H1 (cell line): ENCODE results near the gene LRCH1. TPM values are rescaled to one million over a fixed set of nuclear protein-coding genes. Genes with fewer than 3 reads are reported as not detected.

Experiments used
- CTCF ChIA-PET: fragments of 300-600 bp; sonication (Branson Sonifier 250); formaldehyde crosslinking; loops from one replicate; lab custom pipeline; 2021; ENCODE audit not compliant: partially characterized antibody; lab: Charles Lee
- POLR2A ChIA-PET: fragments of 300-600 bp; sonication (Branson Sonifier 250); formaldehyde crosslinking; loops from one replicate; lab custom pipeline; 2021; ENCODE audit warnings: inconsistent platforms; ENCODE audit not compliant: partially characterized antibody; lab: Charles Lee
- DNase-seq, 2 experiments: peaks; one replicate each; pipeline versions ENCODE4 v3.0.0 to v3.0.0-alpha.2; 2010 to 2022; ENCODE audit warnings: low spot score in 2 of 2, low read depth in 1 of 2, mixed read lengths in 1 of 2
- FAIRE-seq: peaks from 2 replicates; lab custom pipeline; 2011; peaks lifted over from hg19 to GRCh38; lab: Jason Lieb, UNC
- H2AFZ ChIP-seq: 2 replicates; pipeline ENCODE4 v1.8.1; 2012; ENCODE audit warnings: low read length, inconsistent platforms
- H2AK5ac ChIP-seq: 2 replicates; pipeline ENCODE4 v1.6.1; 2013; ENCODE audit warnings: low read depth, low read length
- H2BK120ac ChIP-seq: replicated peaks from 2 replicates; pipeline ENCODE3; 2013; ENCODE audit warnings: low read depth, low read length, inconsistent platforms
- H2BK12ac ChIP-seq: 2 replicates; pipeline ENCODE4 v1.6.1; 2013; ENCODE audit warnings: low read depth, low read length
- H2BK15ac ChIP-seq: 2 replicates; pipeline ENCODE4 v1.6.1; 2013; ENCODE audit warnings: low read length
- H2BK20ac ChIP-seq: 2 replicates; pipeline ENCODE4 v1.6.1; 2013; ENCODE audit warnings: low read length
- H2BK5ac ChIP-seq: 2 replicates; pipeline ENCODE4 v1.6.1; 2013; ENCODE audit warnings: low read depth, low read length
- H3K14ac ChIP-seq: 2 replicates; pipeline ENCODE4 v1.6.1; 2013; ENCODE audit warnings: inconsistent platforms; ENCODE audit not compliant: insufficient read length
- H3K18ac ChIP-seq: 2 replicates; pipeline ENCODE4 v1.6.1; 2013; ENCODE audit warnings: low read length; ENCODE audit errors: extremely low read depth
- H3K23ac ChIP-seq: 2 replicates; pipeline ENCODE4 v1.6.1; 2013; ENCODE audit warnings: inconsistent platforms; ENCODE audit not compliant: insufficient read length
- H3K23me2 ChIP-seq: 2 replicates; pipeline ENCODE4 v1.6.1; 2013; ENCODE audit warnings: low read depth, low read length
- H3K27ac ChIP-seq: 2 replicates; pipeline ENCODE4 v1.6.1; 2011; ENCODE audit warnings: low read depth, low read length, inconsistent platforms
- H3K27me3 ChIP-seq, 4 experiments: replicated peaks in 1 of 4; 1 replicate in 1 of 4; 2 replicates in 3 of 4; pipeline versions ENCODE4 v1.6.1 to v1.8.1; 2011 to 2013; ENCODE audit warnings: low read length in 3 of 4, mild to moderate bottlenecking in 3 of 4, inconsistent platforms in 2 of 4, mixed read lengths in 2 of 4, moderate library complexity in 1 of 4; ENCODE audit not compliant: control insufficient read depth in 3 of 4, insufficient read depth in 3 of 4; ENCODE audit errors: extremely low read depth in 1 of 4
- H3K36me3 ChIP-seq, 4 experiments: 2 replicates each; pipeline versions ENCODE4 v1.6.1 to v1.8.1; 2011 to 2013; ENCODE audit warnings: mild to moderate bottlenecking in 4 of 4, low read length in 3 of 4, moderate library complexity in 2 of 4, control low read depth in 1 of 4, inconsistent platforms in 1 of 4; ENCODE audit not compliant: insufficient read depth in 4 of 4, control insufficient read depth in 2 of 4
- H3K4ac ChIP-seq: replicated peaks from 2 replicates; pipeline ENCODE3; 2013; ENCODE audit warnings: low read length, low read depth, mixed read lengths, inconsistent platforms; ENCODE audit not compliant: insufficient read length
- H3K4me1 ChIP-seq, 4 experiments: replicated peaks in 1 of 4; 1 replicate in 1 of 4; 2 replicates in 3 of 4; pipeline versions ENCODE4 v1.6.1 to v1.8.1; 2011 to 2013; ENCODE audit warnings: low read length in 3 of 4, inconsistent platforms in 2 of 4, mixed read lengths in 1 of 4; ENCODE audit not compliant: insufficient read depth in 4 of 4, control insufficient read depth in 3 of 4
- H3K4me2 ChIP-seq, 2 experiments: 2 replicates each; pipeline versions ENCODE4 v1.6.1 to v1.8.1; 2011 to 2013; ENCODE audit warnings: low read depth in 2 of 2, low read length in 2 of 2, control low read depth in 1 of 2, inconsistent platforms in 1 of 2, mild to moderate bottlenecking in 1 of 2; ENCODE audit not compliant: insufficient read depth in 1 of 2
- H3K4me3 ChIP-seq, 4 experiments: fragments of 200-600, 300-600 bp in 1 of 4; sonication (generic), shearing (Covaris generic), sonication (Bioruptor Twin) in 1 of 4; 2 replicates each; pipeline versions ENCODE4 v1.5.1 to v1.8.1; 2011 to 2016; ENCODE audit warnings: low read length in 4 of 4, low read depth in 3 of 4, control low read depth in 2 of 4, inconsistent platforms in 2 of 4, mild to moderate bottlenecking in 2 of 4, mixed read lengths in 1 of 4, moderate library complexity in 1 of 4; ENCODE audit not compliant: insufficient read depth in 2 of 4; ENCODE audit errors: extremely low read depth in 1 of 4
- H3K56ac ChIP-seq: replicated peaks from 2 replicates; pipeline ENCODE3; 2013; ENCODE audit warnings: low read depth, mild to moderate bottlenecking, mixed read lengths, low read length, inconsistent platforms; ENCODE audit not compliant: insufficient read length
- H3K79me1 ChIP-seq: 2 replicates; pipeline ENCODE4 v1.6.1; 2013; ENCODE audit warnings: low read depth, low read length, control low read depth
- H3K79me2 ChIP-seq, 2 experiments: 2 replicates each; pipeline versions ENCODE4 v1.6.1 to v1.8.1; 2012 to 2013; ENCODE audit warnings: low read length in 2 of 2, mild to moderate bottlenecking in 2 of 2, inconsistent platforms in 1 of 2; ENCODE audit not compliant: insufficient read depth in 2 of 2, control insufficient read depth in 1 of 2
- H3K9ac ChIP-seq, 4 experiments: replicated peaks in 1 of 4; 1 replicate in 1 of 4; 2 replicates in 3 of 4; pipeline versions ENCODE4 v1.6.1 to v1.8.1; 2011 to 2013; ENCODE audit warnings: low read depth in 3 of 4, low read length in 3 of 4, control low read depth in 2 of 4, mild to moderate bottlenecking in 2 of 4, moderate library complexity in 2 of 4, inconsistent platforms in 1 of 4; ENCODE audit errors: extremely low read depth in 1 of 4
- H3K9me3 ChIP-seq, 2 experiments: 2 replicates each; pipeline versions ENCODE4 v1.6.1 to v1.8.1; 2012 to 2013; ENCODE audit warnings: mild to moderate bottlenecking in 2 of 2, moderate library complexity in 2 of 2, control low read depth in 1 of 2, inconsistent platforms in 1 of 2, low read depth in 1 of 2, low read length in 1 of 2, mixed read lengths in 1 of 2; ENCODE audit not compliant: insufficient read depth in 2 of 2
- H4K20me1 ChIP-seq, 2 experiments: replicated peaks in 1 of 2; 2 replicates each; pipeline versions ENCODE3 to v1.8.1; 2011 to 2013; ENCODE audit warnings: inconsistent platforms in 2 of 2, low read length in 2 of 2, mild to moderate bottlenecking in 1 of 2; ENCODE audit not compliant: insufficient read depth in 2 of 2, control insufficient read depth in 1 of 2
- H4K5ac ChIP-seq: 2 replicates; pipeline ENCODE4 v1.6.1; 2013; ENCODE audit warnings: low read length, low read depth, mixed read lengths, inconsistent platforms; ENCODE audit not compliant: insufficient read length
- H4K8ac ChIP-seq: 2 replicates; pipeline ENCODE4 v1.8.0; 2013; ENCODE audit warnings: mild to moderate bottlenecking, moderate library complexity, low read length, inconsistent platforms; ENCODE audit not compliant: insufficient read depth; ENCODE audit errors: extremely low read depth
- H4K91ac ChIP-seq: replicated peaks from 2 replicates; pipeline ENCODE3; 2013; ENCODE audit warnings: low read length, mixed read lengths, inconsistent platforms; ENCODE audit not compliant: insufficient read length
- BCL11A ChIP-seq, 2 experiments: IDR thresholded peaks; one replicate each; pipeline ENCODE4 v1.6.1; 2011; ENCODE audit warnings: low read depth in 2 of 2, low read length in 2 of 2, mild to moderate bottlenecking in 2 of 2
- CBX8 ChIP-seq: fragments of 300-800, 300-1000 bp; sonication (generic); IDR thresholded peaks from 2 replicates; pipeline ENCODE4 v1.7.1; 2016; ENCODE audit warnings: low read depth, low read length, borderline replicate concordance
- MAFK ChIP-seq: IDR thresholded peaks from 2 replicates; pipeline ENCODE4 v1.6.1; 2012; ENCODE audit warnings: low read depth, mild to moderate bottlenecking, improper control_type of control experiment, low read length
- RAD21 ChIP-seq, 2 experiments: IDR thresholded peaks in 1 of 2; conservative IDR thresholded peaks in 1 of 2; 2 replicates each; pipeline ENCODE4 v1.6.1; 2011; ENCODE audit warnings: low read depth in 2 of 2, low read length in 2 of 2, improper control_type of control experiment in 1 of 2, inconsistent platforms in 1 of 2, mild to moderate bottlenecking in 1 of 2, moderate library complexity in 1 of 2
- RFX5 ChIP-seq: IDR thresholded peaks from 2 replicates; pipeline ENCODE4 v1.6.1; 2011; ENCODE audit warnings: low read depth, low read length, improper control_type of control experiment, borderline replicate concordance
- SAP30 ChIP-seq: fragments of 300-600 bp; sonication (generic); IDR thresholded peaks from 2 replicates; pipeline ENCODE4 v1.7.1; 2012; ENCODE audit warnings: low read length, moderate library complexity, mild to moderate bottlenecking, inconsistent platforms; ENCODE audit not compliant: insufficient read depth, insufficient replicate concordance
- SP1 ChIP-seq: IDR thresholded peaks from 2 replicates; pipeline ENCODE4 v1.6.1; 2011; ENCODE audit warnings: low read depth, low read length
- SP2 ChIP-seq: IDR thresholded peaks from 2 replicates; pipeline ENCODE4 v1.6.1; 2012; ENCODE audit warnings: mild to moderate bottlenecking, low read length, inconsistent platforms
- SP4 ChIP-seq: IDR thresholded peaks from 2 replicates; pipeline ENCODE4 v1.6.1; 2012; ENCODE audit warnings: low read length, inconsistent platforms
- WGBS, 2 experiments: shearing (Covaris generic) in 1 of 2; methylation state at CpG; one replicate each; pipeline versions ENCODE4 v1.1.6 to v1.1.7; 2013 to 2015; ENCODE audit warnings: low lambda C conversion rate in 2 of 2, mixed read lengths in 2 of 2, inconsistent platforms in 1 of 2, low coverage in 1 of 2, missing lambda C conversion rate in 1 of 2; ENCODE audit not compliant: insufficient replicate concordance in 2 of 2, insufficient coverage in 1 of 2, insufficient read length in 1 of 2; ENCODE audit errors: extremely low coverage in 1 of 2, missing lambda C conversion rate in 1 of 2; 5-methylcytosine and 5-hydroxymethylcytosine counted together
- polyA plus RNA-seq, 7 experiments: library from polyadenylated mRNA; depleted of rRNA in 3 of 7; stranded (reverse) in 5 of 7; unstranded in 2 of 7; fragments of >200 nt in 5 of 7; fragments of 200-250 nt in 2 of 7; gene quantifications; 1 replicate in 5 of 7; 2 replicates in 1 of 7; 4 replicates in 1 of 7; pipeline versions ENCODE4 v1.2.1 to v1.2.3, GENCODE V29; 2011 to 2013; ENCODE audit warnings: missing spikeins in 2 of 7, mixed read lengths in 2 of 7
- total RNA-seq: library from RNA; stranded (reverse); fragmentation: NEBNext Ultra II Directional; extraction: Animal tissue kit (Norgen Biotek cat#: 25700); gene quantifications from 2 replicates; pipeline ENCODE4 v1.2.1, GENCODE V29; 2021

LRCH1 gene
- total and polyA plus RNA-seq, 2 of the 8 experiments (the other 6 are each of a cell fraction or from before 2014, with no cell fraction given): 3.0 to 10.1 TPM

DNA sequence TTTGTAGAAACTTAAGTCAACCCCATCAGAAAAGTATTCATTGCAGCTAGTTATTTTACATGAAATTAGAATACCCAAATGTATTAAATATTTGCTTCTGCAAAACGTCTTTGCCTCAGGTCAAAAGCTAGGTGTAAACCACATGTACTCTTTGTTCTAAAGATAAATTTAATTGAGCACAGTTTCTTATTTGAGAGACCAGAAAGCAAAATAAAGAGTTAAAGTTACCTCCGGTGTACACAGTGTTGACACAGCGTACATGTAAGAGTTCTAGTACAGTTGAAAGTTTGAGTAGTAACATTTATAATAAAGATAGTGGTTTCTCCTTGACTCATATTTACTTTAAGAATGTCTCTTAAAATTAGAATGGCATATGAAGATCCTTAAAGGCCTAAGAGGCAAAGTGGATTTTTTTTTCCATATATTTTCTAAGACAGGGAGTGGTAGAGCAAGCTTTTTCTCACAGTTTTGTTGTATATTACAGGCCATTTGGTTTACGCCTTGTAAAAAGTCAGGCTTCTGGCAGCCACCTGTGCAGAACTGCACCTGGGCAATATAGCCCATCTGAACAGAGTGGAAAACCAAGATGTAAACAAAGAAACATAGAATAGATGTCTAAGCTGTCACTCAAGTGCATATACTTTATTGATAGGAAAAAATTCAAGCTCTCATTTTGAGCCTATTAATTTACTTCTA is 2.9 kb downstream of the LRCH1 start:
- Histone ChIP-seq H4K20me1 (peaks cover 0 to 5% of the 10 kb centered on the region in 2 experiments), H3K18ac (no peak overlapping the region), H2BK120ac (no peak overlapping the region), H2AFZ (no peak overlapping the region), H3K23me2 (peaks cover 13% of the 10 kb centered on the region), H2AK5ac (no peak overlapping the region), H3K9ac (no peak overlapping the region), H3K9me3 (no peaks in the 10 kb centered on the region), H3K4me3 (no peak overlapping the region), H3K4me2 (no peak overlapping the region; a peak in 1 of 4 replicates), H2BK12ac (no peak overlapping the region), H3K4ac (no peak overlapping the region), H4K8ac (no peak overlapping the region), H3K56ac (no peak overlapping the region), H2BK20ac (no peak overlapping the region), H3K27ac (no peak overlapping the region), H2BK5ac (no peak overlapping the region), H2BK15ac (no peak overlapping the region), H3K23ac (no peak overlapping the region), H3K36me3 (no peaks in the 10 kb centered on the region), H4K5ac (no peak overlapping the region), H3K14ac (no peak overlapping the region), H4K91ac (no peak overlapping the region), H3K4me1 (peaks cover 0 to 14% (median 2%) of the 10 kb centered on the region in 4 experiments; a peak in 4 of 7 replicates), H3K79me2 (peaks cover 0 to 63% of the 10 kb centered on the region in 2 experiments; a peak in 3 of 4 replicates), H3K79me1 (peaks cover 2% of the 10 kb centered on the region), H3K27me3 (peaks cover 0 to 22% (median 7%) of the 10 kb centered on the region in 4 experiments; a peak in 4 of 7 replicates)
- POLR2A ChIA-PET: interaction anchor here (1.4 kb wide), 1 partner anchor 32 kb away, joined by 3 read pairs; no protein-coding TSS in a partner anchor
- DNase-seq (no peak), FAIRE-seq (no peak)
- WGBS, 2 experiments: 94% methylated on average over 4 of the region's 4 CpGs; no CpG with 5 or more reads in 1 of the 2 experiments
- CTCF ChIA-PET: interaction anchor here (0.6 to 1.8 kb wide), 10 partner anchors 10 to 173 kb away, joined by 3 to 6 read pairs (median 3); no protein-coding TSS in a partner anchor
- TF ChIP-seq RAD21 (IDR thresholded peaks at IDR 0.05 in 1 of 2, conservative IDR thresholded peaks at IDR 0.05 in 1 of 2; ENCODE audit: low read depth in 2 of 2, low read length in 2 of 2): no peak
- TF ChIP-seq SP2: no peak
- no peak for TF ChIP-seq SAP30
- TF ChIP-seq SP1: no peak
- TF ChIP-seq MAFK: no peak
- TF ChIP-seq RFX5: no peak
- TF ChIP-seq SP4: no peak
- no peak for TF ChIP-seq BCL11A (IDR thresholded peaks at IDR 0.05; ENCODE audit: low read depth in 2 of 2, low read length in 2 of 2)
- TF ChIP-seq CBX8: no peak
